GM23248 (cell line): ENCODE results near the gene CEP43. TPM values are rescaled to one million over a fixed set of nuclear protein-coding genes. Genes with fewer than 3 reads are reported as not detected.

Source experiments
- DNase-seq: peaks from one replicate; pipeline ENCODE4 v3.0.0-alpha.2; 2015
- H2AFZ ChIP-seq: fragments of 200-600 bp; sonication (generic); 2 replicates; pipeline ENCODE4 v1.6.1; 2016; ENCODE audit warnings: antibody characterized with exemption
- H3F3A ChIP-seq: fragments of 200-600 bp; sonication (generic); 2 replicates; pipeline ENCODE4 v1.6.1; 2016; ENCODE audit warnings: mild to moderate bottlenecking, antibody characterized with exemption, mixed run types; ENCODE audit not compliant: insufficient read depth
- H3K27ac ChIP-seq: fragments of 200-600 bp; sonication (generic); 2 replicates; pipeline ENCODE4 v1.5.1; 2016; ENCODE audit warnings: mild to moderate bottlenecking
- H3K27me3 ChIP-seq: fragments of 200-600 bp; sonication (generic); replicated peaks from 2 replicates; pipeline ENCODE4 v1.6.1; 2016; ENCODE audit warnings: mild to moderate bottlenecking; ENCODE audit not compliant: insufficient read depth
- H3K36me3 ChIP-seq: fragments of 200-600 bp; sonication (generic); 2 replicates; pipeline ENCODE4 v1.6.1; 2016; ENCODE audit warnings: low read depth, mild to moderate bottlenecking
- H3K4me1 ChIP-seq: fragments of 200-600 bp; sonication (generic); 2 replicates; pipeline ENCODE4 v1.6.1; 2016; ENCODE audit warnings: mild to moderate bottlenecking; ENCODE audit not compliant: insufficient read depth
- H3K4me2 ChIP-seq: fragments of 200-600 bp; sonication (generic); one replicate; pipeline ENCODE4 v1.6.1; 2016; ENCODE audit warnings: mild to moderate bottlenecking; ENCODE audit not compliant: unreplicated experiment
- H3K4me3 ChIP-seq: fragments of 200-600 bp; sonication (generic); 2 replicates; pipeline ENCODE4 v1.5.1; 2016; ENCODE audit warnings: mild to moderate bottlenecking
- H3K79me2 ChIP-seq: fragments of 200-600 bp; sonication (generic); 2 replicates; pipeline ENCODE4 v1.6.1; 2016; ENCODE audit warnings: mild to moderate bottlenecking; ENCODE audit not compliant: insufficient read depth
- H3K9ac ChIP-seq: fragments of 200-600 bp; sonication (generic); 2 replicates; pipeline ENCODE4 v1.6.1; 2016; ENCODE audit warnings: mild to moderate bottlenecking
- H3K9me2 ChIP-seq: fragments of 200-600 bp; sonication (generic); 2 replicates; pipeline ENCODE4 v1.6.1; 2016; ENCODE audit warnings: mixed run types, mild to moderate bottlenecking, moderate library complexity; ENCODE audit not compliant: insufficient read depth
- H3K9me3 ChIP-seq: fragments of 200-600 bp; sonication (generic); one replicate; pipeline ENCODE4 v1.6.1; 2017; ENCODE audit warnings: low read depth
- H4K20me1 ChIP-seq: fragments of 200-600 bp; sonication (generic); 2 replicates; pipeline ENCODE4 v1.6.0; 2016; ENCODE audit not compliant: insufficient read depth
- EZH2 ChIP-seq: fragments of 200-600 bp; sonication (generic); IDR thresholded peaks from 2 replicates; pipeline ENCODE4 v1.6.1; 2018; ENCODE audit warnings: antibody characterized with exemption, mild to moderate bottlenecking; ENCODE audit not compliant: insufficient read depth, poor library complexity, severe bottlenecking
- EZH2phosphoT487 ChIP-seq: fragments of 200-600 bp; sonication (generic); IDR thresholded peaks from 2 replicates; pipeline ENCODE4 v1.6.1; 2018; ENCODE audit warnings: antibody characterized with exemption, moderate library complexity, mild to moderate bottlenecking, low read depth; ENCODE audit not compliant: insufficient read depth
- WGBS, 2 experiments: methylation state at CpG; one replicate each; pipeline ENCODE4 v1.1.6; 2015 to 2017; ENCODE audit warnings: low lambda C conversion rate in 2 of 2, low coverage in 1 of 2; ENCODE audit errors: missing lambda C conversion rate in 2 of 2; 5-methylcytosine and 5-hydroxymethylcytosine counted together
- in situ Hi-C: fragments of 300-500 bp; cut with MboI; formaldehyde crosslinking; loops from 2 replicates; pipeline ENCODE4 v1.15.0; 2020
- polyA plus RNA-seq: library from polyadenylated mRNA; unstranded; fragments of >200 nt; fragmentation: Nextera tagmentation; extraction: Ambion mirVana; gene quantifications from 2 replicates; pipeline ENCODE4 v1.2.1, GENCODE V29; 2016
- total RNA-seq: library from RNA; depleted of rRNA; stranded (reverse); fragments of >200 nt; shearing (Covaris generic); gene quantifications from 2 replicates; pipeline ENCODE4 v1.2.3, GENCODE V29; 2014

Gene CEP43
- total and polyA plus RNA-seq, 2 experiments from 2014 or later: 16.4 to 25.2 TPM

DNA sequence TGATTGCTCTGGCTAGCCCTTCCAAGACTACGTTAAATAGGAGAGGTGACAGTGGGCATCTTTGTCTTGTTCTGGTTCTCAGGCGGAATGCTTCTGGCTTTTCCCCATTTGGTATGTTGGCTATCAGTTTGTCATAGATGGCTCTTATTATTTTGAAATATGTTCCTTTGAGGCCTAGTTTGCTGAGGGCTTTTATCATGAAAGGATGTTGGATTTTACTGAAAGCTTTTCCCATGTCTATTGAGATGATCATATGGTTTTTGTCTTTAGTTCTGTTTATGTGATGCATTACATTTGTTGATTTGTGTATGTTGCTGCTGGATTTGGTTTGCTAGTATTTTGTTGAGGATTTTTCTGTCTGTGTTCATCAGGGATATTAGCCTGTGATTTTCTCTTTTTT lies 32.9 kb upstream of the CEP43 start:
- 93 to 97% methylated on average over 2 of the region's 2 CpGs for WGBS, 2 experiments
- Histone ChIP-seq H3K27me3 (no peaks in the 10 kb centered on the region), H4K20me1 (no peaks in the 10 kb centered on the region), H3K4me2 (no peak overlapping the region), H3K36me3 (no peaks in the 10 kb centered on the region), H2AFZ (no peak overlapping the region), H3K4me1 (no peaks in the 10 kb centered on the region), H3K9ac (no peak overlapping the region), H3K4me3 (no peak overlapping the region), H3K9me3 (no peaks in the 10 kb centered on the region), H3K79me2 (no peaks in the 10 kb centered on the region), H3K27ac (no peak overlapping the region), H3F3A (no peaks in the 10 kb centered on the region), H3K9me2 (no peaks in the 10 kb centered on the region)
- DNase-seq: no peak
- TF ChIP-seq EZH2phosphoT487: no peak
- TF ChIP-seq EZH2: no peak
- in situ Hi-C loops: no loop called here

DNA sequence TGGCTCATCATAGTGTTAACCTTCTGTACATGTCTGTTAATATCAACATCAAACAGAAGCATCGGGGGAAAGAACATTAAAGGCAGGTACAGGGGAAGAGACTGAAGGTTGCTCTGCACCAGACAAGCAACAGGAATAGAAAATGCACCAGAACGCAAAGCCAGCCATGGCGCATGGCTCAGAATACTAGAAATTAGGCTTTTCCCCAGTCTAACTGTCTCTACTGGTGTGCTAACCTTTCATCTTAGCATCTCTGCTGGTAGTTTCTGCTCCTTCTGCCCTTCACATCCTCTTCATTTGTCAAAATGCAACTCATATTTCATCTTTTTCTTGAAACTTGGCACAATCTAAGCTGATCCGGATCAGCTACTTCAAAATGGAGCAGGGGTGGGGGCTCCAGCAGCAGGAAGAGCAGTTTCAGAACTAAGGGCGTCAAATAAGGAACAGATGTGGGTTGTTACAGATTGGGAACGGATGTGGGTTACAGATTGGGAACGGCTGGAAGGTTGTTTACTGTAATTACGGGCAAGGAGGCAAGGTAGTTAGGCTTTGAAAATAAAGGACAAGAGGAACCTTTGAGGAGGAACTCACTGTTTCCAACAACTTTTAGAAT lies 29.7 kb upstream of the CEP43 start:
- Histone ChIP-seq H2AFZ (no peak overlapping the region), H3K9ac (no peak overlapping the region), H3F3A (no peaks in the 10 kb centered on the region), H3K27me3 (no peaks in the 10 kb centered on the region), H3K27ac (no peak overlapping the region), H3K36me3 (no peaks in the 10 kb centered on the region), H3K4me3 (no peak overlapping the region), H3K4me1 (no peaks in the 10 kb centered on the region), H3K9me2 (no peaks in the 10 kb centered on the region), H3K4me2 (no peak overlapping the region), H3K79me2 (no peaks in the 10 kb centered on the region), H4K20me1 (no peaks in the 10 kb centered on the region), H3K9me3 (no peaks in the 10 kb centered on the region)
- in situ Hi-C loops: no loop called here
- WGBS, 2 experiments: 40 to 44% methylated on average over 8 of the region's 8 CpGs
- no peak for TF ChIP-seq EZH2
- TF ChIP-seq EZH2phosphoT487: no peak
- DNase-seq: no peak

DNA sequence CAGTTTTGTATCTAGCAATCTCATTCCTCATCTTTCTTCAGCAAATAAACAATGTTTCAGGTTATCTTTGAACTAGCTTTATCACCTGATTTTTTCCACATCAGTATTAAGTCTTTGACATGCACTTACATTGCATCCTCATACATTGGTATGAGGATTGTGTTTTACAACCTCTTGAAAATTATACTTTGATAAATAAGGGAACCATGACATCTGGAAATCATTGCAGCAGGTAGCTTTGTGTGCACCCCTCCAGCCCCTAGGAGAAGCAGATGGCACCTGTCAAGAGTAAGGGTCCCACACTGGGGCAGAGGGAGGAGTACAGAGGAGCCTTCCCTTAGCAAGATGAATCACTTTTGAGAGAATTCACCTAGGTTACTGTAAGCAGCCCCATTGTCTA lies 29.1 kb upstream of the CEP43 start:
- TF ChIP-seq EZH2phosphoT487: no peak
- TF ChIP-seq EZH2: no peak
- Histone ChIP-seq H3K9me2 (no peaks in the 10 kb centered on the region), H3K79me2 (no peaks in the 10 kb centered on the region), H2AFZ (no peak overlapping the region), H3K36me3 (no peaks in the 10 kb centered on the region), H4K20me1 (no peaks in the 10 kb centered on the region), H3K4me3 (no peak overlapping the region), H3K27me3 (no peaks in the 10 kb centered on the region), H3K27ac (no peak overlapping the region), H3F3A (no peaks in the 10 kb centered on the region), H3K9me3 (no peaks in the 10 kb centered on the region), H3K4me1 (no peaks in the 10 kb centered on the region), H3K4me2 (no peak overlapping the region), H3K9ac (no peak overlapping the region)
- in situ Hi-C loops: no loop called here
- no peak for DNase-seq

DNA sequence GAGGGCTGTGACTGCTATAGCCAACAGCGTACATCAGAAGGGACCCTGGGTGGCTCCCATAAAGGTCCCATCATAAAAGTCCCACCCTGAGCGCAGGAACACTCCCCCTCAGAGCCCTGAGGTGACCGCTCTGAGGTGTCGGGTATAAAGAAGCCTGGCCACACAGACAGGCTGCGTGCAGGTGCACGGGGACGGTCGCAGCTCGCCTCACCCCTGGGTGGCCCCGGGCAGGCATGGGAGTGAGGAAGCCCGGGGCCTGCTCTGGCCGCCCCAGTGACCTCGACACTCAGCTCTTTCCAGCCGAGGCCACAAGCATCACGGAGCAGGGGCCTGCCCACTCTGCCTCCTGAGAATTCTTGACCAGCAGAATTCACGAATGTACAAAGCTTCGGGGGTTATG lies 28.4 kb upstream of the CEP43 start:
- in situ Hi-C loops: no loop called here
- Histone ChIP-seq H3K27me3 (no peaks in the 10 kb centered on the region), H3K9ac (no peak overlapping the region), H2AFZ (no peak overlapping the region), H3K36me3 (no peaks in the 10 kb centered on the region), H3F3A (no peaks in the 10 kb centered on the region), H3K4me2 (no peak overlapping the region), H3K79me2 (no peaks in the 10 kb centered on the region), H3K27ac (no peak overlapping the region), H3K9me3 (no peaks in the 10 kb centered on the region), H3K4me1 (no peaks in the 10 kb centered on the region), H3K9me2 (no peaks in the 10 kb centered on the region), H3K4me3 (no peak overlapping the region), H4K20me1 (no peaks in the 10 kb centered on the region)
- TF ChIP-seq EZH2: no peak
- TF ChIP-seq EZH2phosphoT487: no peak
- DNase-seq: no peak
- 93 to 95% methylated on average over 13 to 17 of the region's 17 CpGs for WGBS, 2 experiments

DNA sequence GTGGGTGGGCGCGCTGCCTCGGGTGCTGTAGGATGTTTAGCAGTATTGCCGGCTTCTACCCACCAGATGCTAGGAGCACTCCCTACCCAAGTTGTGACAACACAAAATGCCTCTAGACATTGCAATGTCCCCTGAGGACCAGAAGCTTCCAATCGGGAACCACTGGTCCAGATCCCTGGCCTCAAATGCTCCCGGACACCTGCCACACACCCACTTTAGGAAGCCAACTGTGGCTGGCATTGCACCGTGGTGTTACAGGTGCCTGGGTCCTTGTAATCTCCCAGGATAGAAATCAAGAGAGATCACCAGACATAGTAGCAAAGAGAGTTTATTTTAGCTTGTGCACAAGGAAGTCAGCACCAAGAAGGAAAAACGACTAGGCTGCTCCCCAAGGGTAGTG lies 27.9 kb upstream of the CEP43 start:
- Histone ChIP-seq H3F3A (no peaks in the 10 kb centered on the region), H3K4me3 (no peak overlapping the region), H3K27me3 (no peaks in the 10 kb centered on the region), H3K4me1 (no peaks in the 10 kb centered on the region), H3K27ac (no peak overlapping the region), H3K36me3 (no peaks in the 10 kb centered on the region), H3K9ac (no peak overlapping the region), H3K79me2 (no peaks in the 10 kb centered on the region), H3K4me2 (no peak overlapping the region), H3K9me2 (no peaks in the 10 kb centered on the region), H3K9me3 (no peaks in the 10 kb centered on the region), H2AFZ (no peak overlapping the region), H4K20me1 (no peaks in the 10 kb centered on the region)
- WGBS, 2 experiments: 95 to 98% methylated on average over 8 of the region's 8 CpGs
- no peak for TF ChIP-seq EZH2
- no peak for TF ChIP-seq EZH2phosphoT487
- in situ Hi-C loops: no loop called here
- no peak for DNase-seq
